Neural crest cell (in vitro differentiated cells): ENCODE measurements around the gene DNAL4. TPM values are rescaled to one million over a fixed set of nuclear protein-coding genes. Genes with fewer than 3 reads are reported as not detected.
A peak's percentile ranks its signal among the peaks of the same experiment; 100 is the strongest.

Experiments
- DNase-seq: peaks from one replicate; pipeline ENCODE4 v3.0.0; 2021; ENCODE audit warnings: low read depth, mixed read lengths, low spot score
- H3K27ac Mint-ChIP-seq: one replicate; pipeline ENCODE4 v1.8.0; 2021; ENCODE audit warnings: mild to moderate bottlenecking, mixed read lengths; ENCODE audit not compliant: unreplicated experiment
- H3K27me3 Mint-ChIP-seq: 2 replicates; pipeline ENCODE4 v1.8.0; 2021; ENCODE audit warnings: low read depth, mild to moderate bottlenecking, mixed read lengths
- H3K36me3 Mint-ChIP-seq: 2 replicates; pipeline ENCODE4 v1.8.0; 2021; ENCODE audit warnings: low read depth, mild to moderate bottlenecking, mixed read lengths
- H3K4me1 Mint-ChIP-seq: 2 replicates; pipeline ENCODE4 v1.8.0; 2021; ENCODE audit warnings: mixed read lengths
- H3K4me3 Mint-ChIP-seq: one replicate; pipeline ENCODE4 v1.8.0; 2021; ENCODE audit warnings: mild to moderate bottlenecking, mixed read lengths
- H3K9me3 Mint-ChIP-seq: 2 replicates; pipeline ENCODE4 v1.8.0; 2021; ENCODE audit warnings: mixed read lengths
- total RNA-seq: library from RNA; stranded (reverse); gene quantifications from 2 replicates; pipeline ENCODE4 v1.2.1, GENCODE V29; 2021
- TF ChIP-seq, protein P1 (sequence below): fragments of 200-600 bp; sonication (generic); conservative IDR thresholded peaks from 2 replicates; pipeline ENCODE4 v1.5.0; 2021; ENCODE audit warnings: antibody characterized with exemption, mild to moderate bottlenecking

DNAL4 gene
- total RNA-seq, 1 donor from 2014 or later, result 18.9 TPM

DNA sequence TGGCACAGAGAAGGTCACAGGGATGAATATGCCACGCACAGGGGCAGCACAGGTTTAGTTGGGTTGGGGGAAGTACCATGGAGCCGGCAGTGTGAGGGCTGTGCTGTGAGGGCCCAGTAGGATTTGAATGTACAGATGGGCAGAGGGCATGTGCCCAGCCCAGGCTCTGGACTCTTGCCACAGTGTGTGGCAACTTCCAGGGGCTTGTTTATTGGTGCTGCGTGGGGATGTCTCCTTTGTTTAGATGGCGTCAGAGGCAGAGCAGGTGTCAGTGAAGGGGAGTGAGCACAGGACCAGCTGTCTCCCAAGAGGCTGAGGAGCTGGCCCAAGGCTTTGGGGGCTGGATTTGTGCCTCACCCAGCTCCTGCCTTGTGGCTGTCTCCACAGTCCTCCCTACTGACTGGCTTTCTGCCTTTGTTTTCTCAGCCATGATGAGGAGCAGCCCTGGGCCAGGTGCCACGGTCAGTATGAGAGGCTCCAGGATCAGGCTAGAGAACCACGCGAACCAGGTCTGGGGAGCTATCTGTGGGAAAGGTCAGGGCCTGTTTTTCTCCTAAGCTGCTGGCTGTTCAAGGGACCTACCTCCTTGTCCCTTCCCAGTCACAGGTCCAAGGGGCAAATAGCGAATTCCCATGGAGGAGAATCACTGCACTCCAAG lies 60.1 kb downstream of the DNAL4 start:
- DNase-seq, result no peak
- H3K9me3 Mint-ChIP-seq, result no peaks in the 10 kb centered on the region
- peaks cover 9% of the 10 kb centered on the region for H3K36me3 Mint-ChIP-seq
- H3K27ac Mint-ChIP-seq, result no peak overlapping the region
- no peaks in the 10 kb centered on the region for H3K4me1 Mint-ChIP-seq
- TF ChIP-seq, protein P1, sequence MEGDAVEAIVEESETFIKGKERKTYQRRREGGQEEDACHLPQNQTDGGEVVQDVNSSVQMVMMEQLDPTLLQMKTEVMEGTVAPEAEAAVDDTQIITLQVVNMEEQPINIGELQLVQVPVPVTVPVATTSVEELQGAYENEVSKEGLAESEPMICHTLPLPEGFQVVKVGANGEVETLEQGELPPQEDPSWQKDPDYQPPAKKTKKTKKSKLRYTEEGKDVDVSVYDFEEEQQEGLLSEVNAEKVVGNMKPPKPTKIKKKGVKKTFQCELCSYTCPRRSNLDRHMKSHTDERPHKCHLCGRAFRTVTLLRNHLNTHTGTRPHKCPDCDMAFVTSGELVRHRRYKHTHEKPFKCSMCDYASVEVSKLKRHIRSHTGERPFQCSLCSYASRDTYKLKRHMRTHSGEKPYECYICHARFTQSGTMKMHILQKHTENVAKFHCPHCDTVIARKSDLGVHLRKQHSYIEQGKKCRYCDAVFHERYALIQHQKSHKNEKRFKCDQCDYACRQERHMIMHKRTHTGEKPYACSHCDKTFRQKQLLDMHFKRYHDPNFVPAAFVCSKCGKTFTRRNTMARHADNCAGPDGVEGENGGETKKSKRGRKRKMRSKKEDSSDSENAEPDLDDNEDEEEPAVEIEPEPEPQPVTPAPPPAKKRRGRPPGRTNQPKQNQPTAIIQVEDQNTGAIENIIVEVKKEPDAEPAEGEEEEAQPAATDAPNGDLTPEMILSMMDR, result no peak
- no peak overlapping the region for H3K4me3 Mint-ChIP-seq
- H3K27me3 Mint-ChIP-seq, result no peaks in the 10 kb centered on the region

DNA sequence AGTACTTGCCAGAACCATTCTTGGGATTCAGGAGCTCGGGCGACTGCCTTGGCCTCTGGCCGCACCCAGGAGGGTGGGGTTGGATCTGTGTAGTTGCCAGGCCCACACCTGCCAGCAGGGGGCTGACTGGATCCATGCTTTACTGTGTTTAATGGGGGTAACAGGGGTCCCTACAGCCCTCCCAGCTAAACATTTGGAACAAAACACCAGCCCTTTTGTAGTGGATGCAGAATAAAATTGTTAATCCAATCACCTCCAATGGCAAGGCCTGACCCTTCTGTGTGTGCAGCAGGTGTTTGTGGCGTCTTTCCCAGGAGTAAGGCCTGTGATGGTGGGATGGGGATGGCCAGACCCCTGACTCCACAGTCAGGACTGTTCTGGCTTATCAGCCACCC lies 60.6 kb downstream of the DNAL4 start:
- no peak overlapping the region for H3K27ac Mint-ChIP-seq
- H3K4me1 Mint-ChIP-seq, result no peaks in the 10 kb centered on the region
- no peaks in the 10 kb centered on the region for H3K27me3 Mint-ChIP-seq
- peak overlapping the region; percentile 54 for H3K4me3 Mint-ChIP-seq
- peaks cover 9% of the 10 kb centered on the region for H3K36me3 Mint-ChIP-seq
- DNase-seq, result peak; percentile 49
- TF ChIP-seq, protein P1, result peak; percentile 82
- H3K9me3 Mint-ChIP-seq, result no peaks in the 10 kb centered on the region

DNA sequence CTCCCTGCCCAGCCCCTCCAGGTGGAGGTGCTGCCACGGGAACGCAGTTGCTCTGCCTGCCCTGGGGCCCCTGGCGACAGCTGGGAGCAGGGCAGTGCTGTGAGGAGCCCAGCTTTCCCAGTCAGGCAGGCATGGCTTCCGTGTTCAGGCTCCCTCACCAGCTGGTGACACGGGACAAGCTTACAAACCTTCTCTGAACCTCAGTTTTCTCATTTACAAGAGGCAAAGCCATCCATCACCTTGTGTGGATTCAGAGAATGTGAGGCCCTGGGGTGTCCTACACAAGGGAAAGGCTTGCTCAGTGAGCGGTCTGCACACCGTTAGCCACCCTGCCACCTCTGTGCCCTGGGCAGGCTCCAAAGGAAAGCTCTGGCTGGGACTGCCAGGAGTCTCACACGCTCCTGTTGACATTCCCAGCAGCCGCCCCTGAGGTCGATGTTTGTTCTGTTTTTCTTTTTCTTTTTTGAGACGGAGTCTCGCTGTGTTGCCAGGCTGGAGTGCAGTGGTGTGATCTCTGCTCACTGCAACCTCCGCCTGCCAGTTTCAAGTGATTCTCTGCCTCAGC lies 61.6 kb downstream of the DNAL4 start:
- Mint-ChIP-seq H3K36me3 (peaks cover 7% of the 10 kb centered on the region), H3K4me1 (no peaks in the 10 kb centered on the region), H3K4me3 (no peak overlapping the region), H3K9me3 (no peaks in the 10 kb centered on the region), H3K27ac (no peak overlapping the region), H3K27me3 (no peaks in the 10 kb centered on the region)
- no peak for DNase-seq
- TF ChIP-seq, protein P1, result no peak

DNA sequence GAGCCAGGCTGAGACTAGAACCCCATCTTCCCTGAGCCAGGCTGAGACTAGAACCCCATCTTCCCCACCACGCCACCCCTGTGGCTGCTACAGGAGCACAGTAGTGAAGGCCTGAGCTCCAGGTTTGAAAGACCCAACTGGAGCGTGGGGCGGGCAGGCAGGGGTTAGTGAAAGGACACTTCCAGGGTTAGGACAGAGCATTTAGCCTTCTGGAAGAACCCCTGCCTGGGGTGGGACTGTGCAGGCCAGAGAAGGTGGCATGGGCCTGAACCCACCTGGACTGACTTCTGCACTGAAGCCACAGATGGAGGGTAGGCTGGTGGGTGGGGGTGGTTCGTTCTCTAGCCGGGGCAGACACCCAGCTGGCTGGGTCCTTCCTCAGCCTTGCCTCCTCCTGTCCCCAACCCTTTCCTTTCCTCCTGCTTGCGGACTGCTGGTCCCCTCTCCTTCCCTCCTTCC lies 62.2 kb downstream of the DNAL4 start:
- Mint-ChIP-seq H3K36me3 (peaks cover 4% of the 10 kb centered on the region), H3K4me3 (no peak overlapping the region)

DNA sequence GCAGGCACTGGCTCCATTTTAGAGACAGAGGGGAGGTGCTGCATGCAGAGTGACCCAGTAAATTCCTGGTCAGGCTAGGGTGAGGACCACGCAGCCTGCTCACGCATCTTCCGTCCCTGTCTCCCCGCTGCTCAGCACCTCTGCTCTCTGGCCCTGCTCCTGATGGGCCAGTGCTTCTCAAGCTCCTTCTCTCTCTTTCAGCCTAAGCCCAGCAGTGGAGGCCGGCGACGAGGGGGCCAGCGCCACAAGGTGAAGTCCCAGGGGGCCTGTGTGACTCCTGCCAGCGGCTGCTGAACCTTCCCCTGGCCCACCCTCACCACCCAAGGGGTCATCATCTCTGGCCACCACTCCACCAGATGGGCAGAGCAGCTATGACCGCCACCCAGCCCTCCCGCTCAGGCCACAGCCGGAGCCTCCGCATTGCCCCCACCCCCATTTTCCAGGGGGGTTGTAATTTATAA lies 63.5 kb downstream of the DNAL4 start:
- TF ChIP-seq, protein P1, result no peak
- no peak overlapping the region for H3K4me3 Mint-ChIP-seq
- H3K9me3 Mint-ChIP-seq, result no peaks in the 10 kb centered on the region
- no peak for DNase-seq
- no peaks in the 10 kb centered on the region for H3K4me1 Mint-ChIP-seq
- H3K36me3 Mint-ChIP-seq, result peaks cover 5% of the 10 kb centered on the region
- no peaks in the 10 kb centered on the region for H3K27me3 Mint-ChIP-seq
- peak overlapping the region; percentile 19 for H3K27ac Mint-ChIP-seq

More for the DNA sequence above, 62.2 kb downstream of the DNAL4 start:
- H3K4me1 Mint-ChIP-seq, result no peaks in the 10 kb centered on the region
- H3K27me3 Mint-ChIP-seq, result no peaks in the 10 kb centered on the region
- no peak overlapping the region for H3K27ac Mint-ChIP-seq
- TF ChIP-seq, protein P1, result no peak
- no peaks in the 10 kb centered on the region for H3K9me3 Mint-ChIP-seq
- DNase-seq, result no peak
